ENCODE measurements around the gene AQP12B. TPM values are rescaled to one million over a fixed set of nuclear protein-coding genes. Genes with fewer than 3 reads are reported as not detected.

The AQP12B gene
- total RNA-seq, 2 experiments from 2014 or later, result not detected

- peak; percentile 49 for DNase-seq
- ATAC-seq, result no peak
These were observed 36.3 kb downstream of the AQP12B start for GRCh38 chr2:240646176-240646899.

GRCh38 chr2:240645801-240646175 lies 36.9 kb downstream of the AQP12B start:
- CTCF ChIA-PET, result interaction anchor here (1.6 kb wide), 1 partner anchor 132 kb away, joined by 5 read pairs; no protein-coding TSS in a partner anchor
- Mint-ChIP-seq H3K27ac (peak overlapping the region; percentile 60), H3K27me3 (ENCODE audit: low read depth) (peaks cover 23% of the 10 kb centered on the region), H3K9me3 (ENCODE audit: insufficient read depth) (no peaks in the 10 kb centered on the region), H3K4me3 (no peak overlapping the region), H3K36me3 (ENCODE audit: low read depth) (no peaks in the 10 kb centered on the region), H3K4me1 (ENCODE audit: low read depth) (peaks cover 12% of the 10 kb centered on the region)
- POLR2A ChIA-PET, result no interaction called here
- no peak for ATAC-seq
- DNase-seq, result peak; percentile 8

More at GRCh38 chr2:240646176-240646899, 36.3 kb downstream of the AQP12B start:
- peak overlapping the region; percentile 60 for H3K27ac Mint-ChIP-seq
- H3K36me3 Mint-ChIP-seq (ENCODE audit: low read depth), result no peaks in the 10 kb centered on the region
- ChIA-PET POLR2A (no interaction called here), CTCF (interaction anchor here (1.6 kb wide), 1 partner anchor 132 kb away, joined by 5 read pairs; no protein-coding TSS in a partner anchor)
- peak overlapping the region; percentile 3 for H3K4me3 Mint-ChIP-seq
- H3K27me3 Mint-ChIP-seq (ENCODE audit: low read depth), result peaks cover 23% of the 10 kb centered on the region
- H3K4me1 Mint-ChIP-seq (ENCODE audit: low read depth), result peaks cover 12% of the 10 kb centered on the region
- no peaks in the 10 kb centered on the region for H3K9me3 Mint-ChIP-seq (ENCODE audit: insufficient read depth)

GRCh38 chr2:240645346-240645745 lies 37.3 kb downstream of the AQP12B start:
- ChIA-PET POLR2A (no interaction called here), CTCF (no interaction called here)
- H3K4me3 Mint-ChIP-seq, result no peak overlapping the region
- H3K4me1 Mint-ChIP-seq (ENCODE audit: low read depth), result peaks cover 12% of the 10 kb centered on the region
- no peak overlapping the region for H3K27ac Mint-ChIP-seq
- no peak for ATAC-seq
- H3K27me3 Mint-ChIP-seq (ENCODE audit: low read depth), result peaks cover 22% of the 10 kb centered on the region
- no peaks in the 10 kb centered on the region for H3K36me3 Mint-ChIP-seq (ENCODE audit: low read depth)
- H3K9me3 Mint-ChIP-seq (ENCODE audit: insufficient read depth), result no peaks in the 10 kb centered on the region
- peak; percentile 9 for DNase-seq

- CTCF ChIA-PET, result no interaction called here
- ATAC-seq, result no peak
- no peaks in the 10 kb centered on the region for H3K9me3 Mint-ChIP-seq (ENCODE audit: insufficient read depth)
These were observed 37.8 kb downstream of the AQP12B start for GRCh38 chr2:240644859-240645301.

GRCh38 chr2:240644171-240644651 lies 38.5 kb downstream of the AQP12B start:
- ATAC-seq (no peak), DNase-seq (peak; percentile 13)
- H3K36me3 Mint-ChIP-seq (ENCODE audit: low read depth), result no peaks in the 10 kb centered on the region
- no peaks in the 10 kb centered on the region for H3K9me3 Mint-ChIP-seq (ENCODE audit: insufficient read depth)
- POLR2A ChIA-PET, result no interaction called here
- H3K4me1 Mint-ChIP-seq (ENCODE audit: low read depth), result peaks cover 12% of the 10 kb centered on the region
- H3K4me3 Mint-ChIP-seq, result no peak overlapping the region
- CTCF ChIA-PET, result no interaction called here
- H3K27ac Mint-ChIP-seq, result no peak overlapping the region
- peaks cover 16% of the 10 kb centered on the region for H3K27me3 Mint-ChIP-seq (ENCODE audit: low read depth)

More at GRCh38 chr2:240644859-240645301, 37.8 kb downstream of the AQP12B start:
- Mint-ChIP-seq H3K36me3 (ENCODE audit: low read depth) (no peaks in the 10 kb centered on the region), H3K4me3 (no peak overlapping the region), H3K27ac (peak overlapping the region; percentile 50), H3K27me3 (ENCODE audit: low read depth) (peaks cover 20% of the 10 kb centered on the region), H3K4me1 (ENCODE audit: low read depth) (peaks cover 12% of the 10 kb centered on the region)
- POLR2A ChIA-PET, result no interaction called here
- peak; percentile 20 for DNase-seq

DNA sequence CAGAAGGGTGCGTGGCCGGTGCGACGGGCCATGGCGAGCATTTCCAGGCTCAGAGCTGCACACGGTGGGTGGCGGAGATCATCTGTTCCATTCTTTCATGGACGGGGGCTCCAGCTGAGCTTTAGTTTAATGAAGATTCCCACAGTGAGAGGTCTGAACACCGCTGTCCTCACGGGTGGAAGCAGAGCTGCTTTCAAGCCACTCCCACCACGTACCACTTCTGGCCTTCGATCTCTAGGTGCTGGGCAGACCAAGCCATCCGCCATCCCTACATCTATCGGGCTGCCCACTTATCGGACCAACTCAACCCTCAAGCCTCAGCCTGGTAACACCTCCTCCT lies 38.9 kb downstream of the AQP12B start:
- Mint-ChIP-seq H3K9me3 (ENCODE audit: insufficient read depth) (no peaks in the 10 kb centered on the region), H3K4me1 (ENCODE audit: low read depth) (peaks cover 12% of the 10 kb centered on the region), H3K27me3 (ENCODE audit: low read depth) (peaks cover 13% of the 10 kb centered on the region), H3K4me3 (no peak overlapping the region), H3K27ac (no peak overlapping the region), H3K36me3 (ENCODE audit: low read depth) (no peaks in the 10 kb centered on the region)
- ATAC-seq (no peak), DNase-seq (peak; percentile 15)
- ChIA-PET CTCF (no interaction called here), POLR2A (no interaction called here)

- Mint-ChIP-seq H3K4me3 (no peak overlapping the region), H3K36me3 (ENCODE audit: low read depth) (no peaks in the 10 kb centered on the region), H3K27ac (no peak overlapping the region), H3K27me3 (ENCODE audit: low read depth) (peaks cover 9% of the 10 kb centered on the region), H3K4me1 (ENCODE audit: low read depth) (peaks cover 12% of the 10 kb centered on the region), H3K9me3 (ENCODE audit: insufficient read depth) (no peaks in the 10 kb centered on the region)
- ATAC-seq (no peak), DNase-seq (peak; percentile 13)
- ChIA-PET CTCF (no interaction called here), POLR2A (no interaction called here)
These were observed 39.4 kb downstream of the AQP12B start for GRCh38 chr2:240643093-240643810.

GRCh38 chr2:240642806-240643092 lies 39.9 kb downstream of the AQP12B start:
- H3K27me3 Mint-ChIP-seq (ENCODE audit: low read depth), result peaks cover 6% of the 10 kb centered on the region
- no peaks in the 10 kb centered on the region for H3K36me3 Mint-ChIP-seq (ENCODE audit: low read depth)
- ChIA-PET CTCF (no interaction called here), POLR2A (no interaction called here)
- no peak for ATAC-seq
- no peak for DNase-seq
- no peak overlapping the region for H3K4me3 Mint-ChIP-seq
- H3K9me3 Mint-ChIP-seq (ENCODE audit: insufficient read depth), result no peaks in the 10 kb centered on the region
- peaks cover 12% of the 10 kb centered on the region for H3K4me1 Mint-ChIP-seq (ENCODE audit: low read depth)
- H3K27ac Mint-ChIP-seq, result no peak overlapping the region

DNA sequence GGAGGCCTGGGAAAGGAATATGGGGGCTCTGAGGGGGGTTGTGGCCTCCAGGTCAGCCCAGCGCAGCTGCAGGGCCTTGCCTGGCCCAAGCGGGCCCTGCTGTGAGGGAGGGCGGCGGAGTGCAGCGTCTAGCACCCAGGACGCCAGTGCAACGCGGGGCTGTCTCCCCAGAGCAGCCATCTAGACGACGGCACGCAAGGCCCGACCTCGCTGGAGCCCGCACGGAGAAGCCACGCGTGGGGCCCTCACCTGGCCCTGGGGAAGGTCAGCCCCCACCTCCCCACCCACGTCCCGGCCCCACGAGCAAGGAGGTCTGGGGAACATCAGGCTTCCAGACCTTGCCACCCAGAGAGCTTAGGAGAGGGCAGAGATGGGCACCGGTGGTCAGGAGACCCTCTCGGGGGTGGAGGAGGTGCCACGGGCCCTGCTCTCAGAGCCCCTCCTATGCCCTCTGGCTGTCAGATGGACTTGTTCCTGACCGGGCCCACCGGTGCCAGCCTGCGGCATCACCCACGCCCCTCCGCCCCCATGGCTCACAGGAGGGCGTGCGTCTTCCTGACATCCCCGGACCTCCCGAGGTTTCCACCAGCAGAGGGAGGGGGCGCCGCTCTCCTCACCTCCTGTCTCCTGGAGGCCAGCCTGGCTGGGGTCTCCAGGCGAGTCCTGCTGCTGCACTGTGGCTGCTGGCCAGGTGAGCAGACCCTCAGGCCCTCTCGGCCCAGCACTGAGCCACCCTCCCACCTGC lies 40.5 kb downstream of the AQP12B start:
- Mint-ChIP-seq H3K27ac (no peak overlapping the region), H3K9me3 (ENCODE audit: insufficient read depth) (no peaks in the 10 kb centered on the region), H3K36me3 (ENCODE audit: low read depth) (no peaks in the 10 kb centered on the region), H3K4me1 (ENCODE audit: low read depth) (peaks cover 12% of the 10 kb centered on the region), H3K4me3 (no peak overlapping the region), H3K27me3 (ENCODE audit: low read depth) (peaks cover 3% of the 10 kb centered on the region)
- ATAC-seq, result no peak
- DNase-seq, result peak; percentile 8
- CTCF ChIA-PET, result no interaction called here
- POLR2A ChIA-PET, result no interaction called here

- ATAC-seq (no peak), DNase-seq (no peak)
- H3K36me3 Mint-ChIP-seq (ENCODE audit: low read depth), result no peaks in the 10 kb centered on the region
- H3K4me3 Mint-ChIP-seq, result no peak overlapping the region
- H3K4me1 Mint-ChIP-seq (ENCODE audit: low read depth), result peaks cover 6% of the 10 kb centered on the region
- ChIA-PET CTCF (no interaction called here), POLR2A (no interaction called here)
- peaks cover 3% of the 10 kb centered on the region for H3K27me3 Mint-ChIP-seq (ENCODE audit: low read depth)
- H3K9me3 Mint-ChIP-seq (ENCODE audit: insufficient read depth), result no peaks in the 10 kb centered on the region
- no peak overlapping the region for H3K27ac Mint-ChIP-seq
These were observed 41.7 kb downstream of the AQP12B start for GRCh38 chr2:240640939-240641338.

DNA sequence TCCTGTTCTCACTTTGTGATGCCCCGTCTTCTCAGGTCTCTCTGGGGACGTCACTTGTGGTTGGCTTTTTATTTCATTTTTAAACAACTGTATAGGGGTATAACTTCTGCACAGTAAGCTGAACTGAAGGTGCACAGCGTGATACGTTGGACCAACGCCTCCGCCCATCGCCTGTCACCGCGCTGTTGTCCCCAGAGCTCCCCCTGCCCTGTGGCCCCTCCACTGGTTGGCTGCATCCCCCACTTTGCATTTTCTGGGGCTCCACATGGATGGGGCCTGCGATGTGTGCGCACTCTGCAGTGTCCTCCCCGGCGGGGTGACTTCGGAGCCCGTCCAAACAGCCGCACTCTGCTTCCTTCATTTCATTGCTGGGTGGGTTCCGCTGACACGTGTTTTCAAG lies 43.1 kb downstream of the AQP12B start:
- H3K27me3 Mint-ChIP-seq (ENCODE audit: low read depth), result peaks cover 3% of the 10 kb centered on the region
- H3K27ac Mint-ChIP-seq, result no peak overlapping the region
- DNase-seq (no peak), ATAC-seq (no peak)
- H3K9me3 Mint-ChIP-seq (ENCODE audit: insufficient read depth), result no peaks in the 10 kb centered on the region
- H3K4me3 Mint-ChIP-seq, result no peak overlapping the region
- H3K36me3 Mint-ChIP-seq (ENCODE audit: low read depth), result peaks cover 4% of the 10 kb centered on the region
- ChIA-PET CTCF (no interaction called here), POLR2A (no interaction called here)
- peaks cover under 1% of the 10 kb centered on the region for H3K4me1 Mint-ChIP-seq (ENCODE audit: low read depth)

GRCh38 chr2:240638512-240639160 lies 44.0 kb downstream of the AQP12B start:
- Mint-ChIP-seq H3K4me1 (ENCODE audit: low read depth) (no peaks in the 10 kb centered on the region), H3K9me3 (ENCODE audit: insufficient read depth) (no peaks in the 10 kb centered on the region), H3K4me3 (no peak overlapping the region), H3K27ac (no peak overlapping the region), H3K36me3 (ENCODE audit: low read depth) (peaks cover 14% of the 10 kb centered on the region), H3K27me3 (ENCODE audit: low read depth) (peaks cover 3% of the 10 kb centered on the region)
- ATAC-seq (no peak), DNase-seq (no peak)
- ChIA-PET CTCF (no interaction called here), POLR2A (no interaction called here)

Measured in activated CD8-positive, alpha-beta T cell treated with anti-CD3 and anti-CD28 coated beads, Interleukin-2, amount 10 ng/mL, durations not matched to agents 7 days and 5 days (primary cell).